Measurements from ENCODE around the gene SLC35D2.
"Not testable (repeated sequence)": the region's sequence is repeated elsewhere in the genome, so short reads cannot be mapped to it uniquely, and the experiment has no call there.

The SLC35D2 gene

GRCh38 chr9:96400132-96400910, 16.8 kb upstream of the SLC35D2 start:
- no peak for DNase-seq (ENCODE audit: low read depth)

DNA sequence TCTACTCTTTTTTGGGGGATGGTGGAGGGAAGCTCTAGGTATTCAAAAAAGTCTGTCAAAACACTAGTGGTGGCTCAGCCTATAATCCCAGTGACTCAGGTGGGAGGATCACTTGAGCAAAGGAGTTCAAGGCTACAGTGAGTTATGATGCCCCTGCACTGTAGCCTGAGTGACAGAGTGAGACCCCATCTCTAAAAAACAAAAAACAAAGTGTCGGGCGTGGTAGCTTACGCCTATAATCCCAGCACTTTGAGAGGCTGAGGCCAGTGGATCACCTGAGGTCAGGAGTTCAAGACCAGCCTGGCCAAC, 15.8 kb upstream of the SLC35D2 start:
- no peak for DNase-seq (ENCODE audit: low read depth)

DNA sequence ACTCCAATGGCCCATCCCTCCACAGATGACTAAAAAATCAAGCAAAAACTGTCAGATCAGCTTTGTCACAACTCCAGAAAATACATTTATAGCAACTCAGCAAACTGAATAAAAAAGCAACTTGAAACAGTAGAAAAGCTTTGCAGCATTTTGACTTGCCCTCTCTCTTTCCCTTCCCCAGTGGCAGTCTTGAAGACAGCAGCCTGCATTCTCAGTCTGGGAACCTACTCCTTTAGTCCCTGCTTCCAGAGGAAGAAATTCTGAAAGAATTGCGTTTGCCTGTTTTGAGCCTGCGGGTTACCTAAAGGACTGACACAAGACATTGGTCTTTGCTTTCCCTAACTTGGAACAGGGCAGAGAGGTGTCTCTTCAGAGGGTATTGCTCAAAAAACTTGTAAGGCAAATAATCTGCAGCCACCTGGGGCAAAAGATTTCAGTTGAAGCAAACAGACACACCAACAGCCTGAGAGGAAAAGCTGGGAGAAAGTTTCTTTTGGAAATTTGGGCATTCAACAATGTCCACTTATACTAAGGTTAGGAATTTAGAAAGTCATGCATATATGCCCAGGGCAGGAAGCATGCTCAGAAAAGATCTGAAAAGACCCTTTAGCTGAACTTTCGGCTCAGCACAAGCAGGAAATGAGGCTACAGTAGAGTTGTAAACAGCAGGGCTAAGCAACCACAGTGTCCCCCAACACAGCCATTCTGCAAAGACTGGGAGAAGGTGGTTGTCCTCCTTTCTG, 15.2 kb upstream of the SLC35D2 start:
- DNase-seq (ENCODE audit: low read depth): no peak

DNA sequence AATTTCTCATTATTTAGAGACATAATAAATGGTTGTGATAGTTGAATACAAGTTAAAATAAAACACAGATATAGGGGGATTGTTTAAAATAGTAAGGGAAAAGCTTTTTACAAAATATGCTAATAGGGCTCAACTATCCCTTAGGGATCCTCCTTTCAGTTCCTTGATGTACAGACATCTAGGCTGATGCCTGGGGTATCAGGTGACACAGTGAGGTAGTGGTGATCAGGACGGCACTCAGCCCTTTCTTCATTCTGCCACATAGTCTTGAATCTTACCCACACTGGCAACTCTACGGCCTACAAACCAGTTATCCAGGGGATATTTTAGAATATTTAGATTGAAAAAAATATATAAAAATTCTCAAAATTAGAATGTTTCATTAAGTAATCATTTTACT, 12.5 kb upstream of the SLC35D2 start:
- DNase-seq (ENCODE audit: low read depth): no peak

DNA sequence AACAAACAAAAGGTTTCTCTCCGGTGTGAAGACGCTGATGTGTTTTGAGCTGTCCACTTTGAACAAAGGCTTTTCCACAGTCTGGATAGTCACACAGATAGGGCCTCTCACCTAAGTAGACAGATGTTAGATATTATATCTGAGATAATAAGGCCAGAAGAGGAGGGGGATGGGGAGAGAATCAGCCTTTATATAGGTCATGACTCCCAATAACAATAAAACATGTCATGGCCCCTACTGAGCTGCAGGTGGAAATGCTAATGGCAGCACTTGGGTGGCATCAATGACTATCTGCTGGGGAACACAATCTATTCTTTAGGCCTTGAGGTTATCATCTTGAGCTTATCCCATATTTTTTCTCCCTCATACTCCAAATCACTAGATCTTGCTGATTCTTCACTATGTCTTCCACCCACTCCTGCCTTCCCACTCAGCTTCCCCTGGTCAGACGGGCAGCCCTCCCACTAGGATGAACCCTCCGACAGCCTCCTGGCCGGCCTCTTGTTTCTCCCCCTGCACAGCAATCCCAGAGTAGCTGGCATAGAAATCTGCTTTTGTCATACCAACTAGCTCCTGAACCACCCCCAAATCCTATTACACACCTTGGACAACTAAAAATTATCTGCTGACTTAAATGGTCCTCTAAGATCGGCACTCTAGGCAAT, 11.5 kb upstream of the SLC35D2 start:
- DNase-seq (ENCODE audit: low read depth): no peak

DNA sequence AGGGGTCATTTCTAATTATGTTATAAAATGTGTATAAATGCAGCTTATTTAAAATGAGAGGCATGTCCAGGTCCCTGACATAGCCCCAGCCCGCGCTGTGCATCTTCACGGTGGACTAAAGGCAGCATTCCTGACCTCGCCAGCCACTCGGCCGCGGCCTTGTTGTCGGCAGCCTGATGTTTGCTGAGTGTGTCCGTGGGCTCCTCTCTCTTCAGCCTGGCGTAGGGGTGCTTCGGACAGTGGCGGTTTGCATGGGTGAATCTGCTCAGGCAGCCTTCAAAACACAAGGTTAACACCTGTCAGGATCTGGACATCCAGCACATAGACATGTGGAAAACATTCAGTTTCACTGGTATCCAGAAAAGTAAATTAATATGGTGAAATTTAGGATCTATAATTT, 8.8 kb upstream of the SLC35D2 start:
- no peak for DNase-seq (ENCODE audit: low read depth)

GRCh38 chr9:96391021-96391765, 7.7 kb upstream of the SLC35D2 start:
- DNase-seq (ENCODE audit: low read depth): no peak

GRCh38 chr9:96388144-96388543, 4.6 kb upstream of the SLC35D2 start:
- no peak for DNase-seq (ENCODE audit: low read depth)

DNA sequence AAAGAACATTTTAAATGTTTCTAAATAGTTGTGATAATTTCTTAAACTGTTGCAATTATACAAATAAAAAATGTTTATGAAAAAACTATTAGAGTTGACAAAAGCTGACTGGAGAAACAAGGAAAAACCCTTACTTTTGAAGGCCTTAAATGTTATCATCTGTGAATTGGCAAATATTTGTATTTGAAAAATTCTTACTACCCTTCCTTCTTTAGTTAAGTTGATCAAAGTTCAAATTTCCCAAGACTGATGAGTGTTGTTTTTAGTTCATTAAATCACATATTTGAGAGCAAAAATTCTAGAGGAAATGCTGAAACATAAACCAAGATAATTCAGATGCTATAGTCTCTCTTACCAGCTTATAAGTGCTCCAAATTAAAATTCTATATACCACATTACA, 2.6 kb upstream of the SLC35D2 start:
- no peak for DNase-seq (ENCODE audit: low read depth)

- no peak for DNase-seq (ENCODE audit: low read depth)
Measured at GRCh38 chr9:96382839-96383164, 709 bp downstream of the SLC35D2 start.

DNA sequence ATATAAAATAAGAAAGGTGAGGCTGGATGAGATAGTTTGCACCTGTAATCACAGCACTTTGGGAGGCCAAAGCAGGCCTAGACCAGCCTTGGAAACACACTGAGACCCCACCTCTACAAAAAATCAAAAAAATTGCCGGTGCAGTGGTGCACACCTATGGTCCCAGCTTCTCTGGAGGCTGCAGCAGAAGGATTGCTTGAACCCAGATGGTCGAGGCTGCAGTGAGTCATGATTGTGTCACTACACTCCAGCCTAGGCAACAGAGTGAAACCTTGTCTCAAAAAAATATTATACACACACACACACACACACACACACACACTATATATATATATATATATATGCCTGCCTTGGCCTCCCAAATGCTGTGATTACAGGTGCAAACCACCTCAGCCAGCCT, 1.3 kb downstream of the SLC35D2 start:
- DNase-seq (ENCODE audit: low read depth): no peak

- no peak for DNase-seq (ENCODE audit: low read depth)
Measured at GRCh38 chr9:96381696-96382095, 1.8 kb downstream of the SLC35D2 start.

DNA sequence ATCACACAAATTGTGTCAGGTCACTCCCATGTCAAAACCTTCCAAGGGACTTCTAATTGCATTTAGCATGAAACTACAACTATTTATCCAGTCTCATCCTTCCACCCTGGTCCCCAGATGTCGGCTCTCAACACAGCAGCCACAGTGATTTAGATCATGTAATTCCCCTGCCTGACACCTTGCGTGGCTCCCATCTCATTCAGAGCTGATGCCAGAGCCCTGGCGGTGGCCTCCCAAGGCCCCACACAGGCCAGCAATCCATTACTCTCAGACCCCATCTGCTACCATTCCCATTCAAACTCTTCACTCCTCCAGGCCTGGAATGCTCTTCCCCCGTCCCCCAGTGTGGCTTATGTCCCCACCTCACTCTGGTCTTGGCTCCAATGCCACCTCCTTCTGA, 2.4 kb downstream of the SLC35D2 start:
- no peak for DNase-seq (ENCODE audit: low read depth)

- DNase-seq (ENCODE audit: low read depth): no peak
Measured at GRCh38 chr9:96379461-96379860, 4.0 kb downstream of the SLC35D2 start.

DNA sequence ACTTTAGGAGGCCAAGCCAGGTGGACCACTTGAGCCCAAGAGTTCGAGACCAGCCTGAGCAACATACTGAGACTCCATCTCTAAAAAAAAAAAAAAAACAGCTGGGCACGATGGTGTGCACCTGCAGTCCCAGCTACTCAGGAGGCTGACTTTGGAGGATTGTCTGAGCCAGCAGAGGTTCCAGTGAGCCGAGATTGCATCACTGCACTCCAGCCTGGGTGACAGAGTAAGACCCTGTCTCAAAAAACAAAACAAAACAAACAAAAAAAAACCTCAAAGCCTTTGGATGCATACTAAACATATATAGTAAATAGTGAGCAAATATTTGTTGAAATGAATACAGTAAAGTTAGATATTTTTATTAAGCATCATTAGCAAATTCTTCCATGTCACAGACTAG, 5.3 kb downstream of the SLC35D2 start:
- no peak for DNase-seq (ENCODE audit: low read depth)

- DNase-seq (ENCODE audit: low read depth): no peak
Measured at GRCh38 chr9:96376891-96377874, 6.3 kb downstream of the SLC35D2 start.

DNA sequence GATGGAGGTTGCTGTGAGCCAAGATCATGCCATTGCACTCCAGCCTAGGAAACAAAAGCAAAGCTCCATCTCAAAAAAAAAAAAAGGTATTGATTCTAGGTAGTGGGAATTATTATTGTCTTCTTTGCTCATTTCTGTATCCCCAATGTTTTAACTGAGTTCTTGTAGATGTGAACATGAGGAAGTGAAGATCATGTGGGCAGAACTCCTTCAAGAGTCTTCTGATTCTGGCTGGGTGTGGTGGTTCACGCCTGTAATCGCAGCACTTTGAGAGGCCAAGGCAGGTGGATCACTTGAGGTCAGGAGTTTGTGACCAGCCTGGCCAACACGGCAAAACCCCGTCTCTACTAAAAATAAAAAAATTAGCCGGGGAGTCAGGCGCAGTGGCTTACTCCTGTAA, 8.0 kb downstream of the SLC35D2 start:
- DNase-seq (ENCODE audit: low read depth): not testable (repeated sequence)

GRCh38 chr9:96367943-96368342, 15.6 kb downstream of the SLC35D2 start:
- DNase-seq (ENCODE audit: low read depth): no peak

- no peak for DNase-seq (ENCODE audit: low read depth)
Measured at GRCh38 chr9:96363175-96363967, 20.1 kb downstream of the SLC35D2 start.

DNA sequence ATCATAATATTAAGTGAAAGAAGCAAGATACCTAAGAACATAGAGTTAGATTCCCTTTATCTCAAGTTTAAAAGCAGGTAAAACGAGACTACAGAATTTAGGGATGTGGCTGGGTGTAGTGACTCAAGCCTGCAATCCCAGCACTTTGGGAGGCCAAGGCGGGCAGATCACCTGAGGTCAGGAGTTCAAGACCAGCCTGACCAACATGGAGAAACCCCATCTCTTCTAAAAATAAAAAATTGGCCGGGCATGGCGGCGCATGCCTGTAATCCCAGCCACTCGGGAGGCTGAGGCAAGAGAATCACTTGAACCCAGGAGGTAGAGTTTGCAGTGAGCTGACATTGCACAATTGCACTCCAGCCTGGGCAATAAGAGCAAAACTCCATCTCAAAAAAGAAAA, 21.4 kb downstream of the SLC35D2 start:
- DNase-seq (ENCODE audit: low read depth): not testable (repeated sequence)

DNA sequence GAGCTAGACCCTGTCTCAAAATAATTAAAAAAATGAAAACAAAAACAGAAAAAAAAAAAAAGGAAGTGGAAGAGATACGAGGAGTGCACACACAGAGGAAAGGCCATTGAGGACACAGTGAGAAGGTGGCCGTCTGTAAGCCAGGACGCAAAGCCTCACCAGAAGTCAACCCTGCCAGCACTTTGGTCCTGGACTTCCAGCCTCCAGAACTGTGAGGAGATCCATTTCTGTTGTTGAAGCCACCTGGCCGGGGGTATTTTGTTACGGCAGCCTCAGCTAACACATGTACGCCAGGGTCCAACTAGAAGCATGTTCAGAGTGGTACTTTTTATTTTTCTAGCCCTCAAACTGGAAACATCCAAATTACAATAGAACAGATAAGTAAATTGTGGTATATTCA, 21.8 kb downstream of the SLC35D2 start:
- no peak for DNase-seq (ENCODE audit: low read depth)

All from stimulated activated CD4-positive, alpha-beta T cell treated with anti-CD3 and anti-CD28 coated beads, Interleukin-2, amount 100 ng/mL, for 4 hours (primary cell).